H1 (cell line): ENCODE data around the gene HNRNPM. TPM values are rescaled to one million over a fixed set of nuclear protein-coding genes. Genes with fewer than 3 reads are reported as not detected.

Source experiments
- CTCF ChIA-PET: fragments of 300-600 bp; sonication (Branson Sonifier 250); formaldehyde crosslinking; loops from one replicate; lab custom pipeline; 2021; ENCODE audit not compliant: partially characterized antibody; lab: Charles Lee
- POLR2A ChIA-PET: fragments of 300-600 bp; sonication (Branson Sonifier 250); formaldehyde crosslinking; loops from one replicate; lab custom pipeline; 2021; ENCODE audit warnings: inconsistent platforms; ENCODE audit not compliant: partially characterized antibody; lab: Charles Lee
- DNase-seq, 2 experiments: peaks; one replicate each; pipeline versions ENCODE4 v3.0.0 to v3.0.0-alpha.2; 2010 to 2022; ENCODE audit warnings: low spot score in 2 of 2, low read depth in 1 of 2, mixed read lengths in 1 of 2
- FAIRE-seq: peaks from 2 replicates; lab custom pipeline; 2011; peaks lifted over from hg19 to GRCh38; lab: Jason Lieb, UNC
- H2AFZ ChIP-seq: 2 replicates; pipeline ENCODE4 v1.8.1; 2012; ENCODE audit warnings: low read length, inconsistent platforms
- H2AK5ac ChIP-seq: 2 replicates; pipeline ENCODE4 v1.6.1; 2013; ENCODE audit warnings: low read depth, low read length
- H2BK120ac ChIP-seq: replicated peaks from 2 replicates; pipeline ENCODE3; 2013; ENCODE audit warnings: low read depth, low read length, inconsistent platforms
- H2BK12ac ChIP-seq: 2 replicates; pipeline ENCODE4 v1.6.1; 2013; ENCODE audit warnings: low read depth, low read length
- H2BK15ac ChIP-seq: 2 replicates; pipeline ENCODE4 v1.6.1; 2013; ENCODE audit warnings: low read length
- H2BK20ac ChIP-seq: 2 replicates; pipeline ENCODE4 v1.6.1; 2013; ENCODE audit warnings: low read length
- H2BK5ac ChIP-seq: 2 replicates; pipeline ENCODE4 v1.6.1; 2013; ENCODE audit warnings: low read depth, low read length
- H3K14ac ChIP-seq: 2 replicates; pipeline ENCODE4 v1.6.1; 2013; ENCODE audit warnings: inconsistent platforms; ENCODE audit not compliant: insufficient read length
- H3K18ac ChIP-seq: 2 replicates; pipeline ENCODE4 v1.6.1; 2013; ENCODE audit warnings: low read length; ENCODE audit errors: extremely low read depth
- H3K23ac ChIP-seq: 2 replicates; pipeline ENCODE4 v1.6.1; 2013; ENCODE audit warnings: inconsistent platforms; ENCODE audit not compliant: insufficient read length
- H3K23me2 ChIP-seq: 2 replicates; pipeline ENCODE4 v1.6.1; 2013; ENCODE audit warnings: low read depth, low read length
- H3K27ac ChIP-seq: 2 replicates; pipeline ENCODE4 v1.6.1; 2011; ENCODE audit warnings: low read depth, low read length, inconsistent platforms
- H3K27me3 ChIP-seq, 4 experiments: replicated peaks in 1 of 4; 1 replicate in 1 of 4; 2 replicates in 3 of 4; pipeline versions ENCODE4 v1.6.1 to v1.8.1; 2011 to 2013; ENCODE audit warnings: low read length in 3 of 4, mild to moderate bottlenecking in 3 of 4, inconsistent platforms in 2 of 4, mixed read lengths in 2 of 4, moderate library complexity in 1 of 4; ENCODE audit not compliant: control insufficient read depth in 3 of 4, insufficient read depth in 3 of 4; ENCODE audit errors: extremely low read depth in 1 of 4
- H3K36me3 ChIP-seq, 4 experiments: 2 replicates each; pipeline versions ENCODE4 v1.6.1 to v1.8.1; 2011 to 2013; ENCODE audit warnings: mild to moderate bottlenecking in 4 of 4, low read length in 3 of 4, moderate library complexity in 2 of 4, control low read depth in 1 of 4, inconsistent platforms in 1 of 4; ENCODE audit not compliant: insufficient read depth in 4 of 4, control insufficient read depth in 2 of 4
- H3K4ac ChIP-seq: replicated peaks from 2 replicates; pipeline ENCODE3; 2013; ENCODE audit warnings: low read length, low read depth, mixed read lengths, inconsistent platforms; ENCODE audit not compliant: insufficient read length
- H3K4me1 ChIP-seq, 4 experiments: replicated peaks in 1 of 4; 1 replicate in 1 of 4; 2 replicates in 3 of 4; pipeline versions ENCODE4 v1.6.1 to v1.8.1; 2011 to 2013; ENCODE audit warnings: low read length in 3 of 4, inconsistent platforms in 2 of 4, mixed read lengths in 1 of 4; ENCODE audit not compliant: insufficient read depth in 4 of 4, control insufficient read depth in 3 of 4
- H3K4me2 ChIP-seq, 2 experiments: 2 replicates each; pipeline versions ENCODE4 v1.6.1 to v1.8.1; 2011 to 2013; ENCODE audit warnings: low read depth in 2 of 2, low read length in 2 of 2, control low read depth in 1 of 2, inconsistent platforms in 1 of 2, mild to moderate bottlenecking in 1 of 2; ENCODE audit not compliant: insufficient read depth in 1 of 2
- H3K4me3 ChIP-seq, 4 experiments: fragments of 200-600, 300-600 bp in 1 of 4; sonication (generic), shearing (Covaris generic), sonication (Bioruptor Twin) in 1 of 4; 2 replicates each; pipeline versions ENCODE4 v1.5.1 to v1.8.1; 2011 to 2016; ENCODE audit warnings: low read length in 4 of 4, low read depth in 3 of 4, control low read depth in 2 of 4, inconsistent platforms in 2 of 4, mild to moderate bottlenecking in 2 of 4, mixed read lengths in 1 of 4, moderate library complexity in 1 of 4; ENCODE audit not compliant: insufficient read depth in 2 of 4; ENCODE audit errors: extremely low read depth in 1 of 4
- H3K56ac ChIP-seq: replicated peaks from 2 replicates; pipeline ENCODE3; 2013; ENCODE audit warnings: low read depth, mild to moderate bottlenecking, mixed read lengths, low read length, inconsistent platforms; ENCODE audit not compliant: insufficient read length
- H3K79me1 ChIP-seq: 2 replicates; pipeline ENCODE4 v1.6.1; 2013; ENCODE audit warnings: low read depth, low read length, control low read depth
- H3K79me2 ChIP-seq, 2 experiments: 2 replicates each; pipeline versions ENCODE4 v1.6.1 to v1.8.1; 2012 to 2013; ENCODE audit warnings: low read length in 2 of 2, mild to moderate bottlenecking in 2 of 2, inconsistent platforms in 1 of 2; ENCODE audit not compliant: insufficient read depth in 2 of 2, control insufficient read depth in 1 of 2
- H3K9ac ChIP-seq, 4 experiments: replicated peaks in 1 of 4; 1 replicate in 1 of 4; 2 replicates in 3 of 4; pipeline versions ENCODE4 v1.6.1 to v1.8.1; 2011 to 2013; ENCODE audit warnings: low read depth in 3 of 4, low read length in 3 of 4, control low read depth in 2 of 4, mild to moderate bottlenecking in 2 of 4, moderate library complexity in 2 of 4, inconsistent platforms in 1 of 4; ENCODE audit errors: extremely low read depth in 1 of 4
- H3K9me3 ChIP-seq, 2 experiments: 2 replicates each; pipeline versions ENCODE4 v1.6.1 to v1.8.1; 2012 to 2013; ENCODE audit warnings: mild to moderate bottlenecking in 2 of 2, moderate library complexity in 2 of 2, control low read depth in 1 of 2, inconsistent platforms in 1 of 2, low read depth in 1 of 2, low read length in 1 of 2, mixed read lengths in 1 of 2; ENCODE audit not compliant: insufficient read depth in 2 of 2
- H4K20me1 ChIP-seq, 2 experiments: replicated peaks in 1 of 2; 2 replicates each; pipeline versions ENCODE3 to v1.8.1; 2011 to 2013; ENCODE audit warnings: inconsistent platforms in 2 of 2, low read length in 2 of 2, mild to moderate bottlenecking in 1 of 2; ENCODE audit not compliant: insufficient read depth in 2 of 2, control insufficient read depth in 1 of 2
- H4K5ac ChIP-seq: 2 replicates; pipeline ENCODE4 v1.6.1; 2013; ENCODE audit warnings: low read length, low read depth, mixed read lengths, inconsistent platforms; ENCODE audit not compliant: insufficient read length
- H4K8ac ChIP-seq: 2 replicates; pipeline ENCODE4 v1.8.0; 2013; ENCODE audit warnings: mild to moderate bottlenecking, moderate library complexity, low read length, inconsistent platforms; ENCODE audit not compliant: insufficient read depth; ENCODE audit errors: extremely low read depth
- H4K91ac ChIP-seq: replicated peaks from 2 replicates; pipeline ENCODE3; 2013; ENCODE audit warnings: low read length, mixed read lengths, inconsistent platforms; ENCODE audit not compliant: insufficient read length
- EZH2 ChIP-seq: fragments of 200-600 bp; sonication (generic); IDR thresholded peaks from 2 replicates; pipeline ENCODE4 v1.7.1; 2012; ENCODE audit warnings: low read depth, mild to moderate bottlenecking, moderate library complexity, low read length, inconsistent platforms; ENCODE audit not compliant: severe bottlenecking
- SRF ChIP-seq: IDR thresholded peaks from 2 replicates; pipeline ENCODE4 v1.6.1; 2011; ENCODE audit warnings: mild to moderate bottlenecking, low read depth, low read length, moderate library complexity
- WGBS, 2 experiments: shearing (Covaris generic) in 1 of 2; methylation state at CpG; one replicate each; pipeline versions ENCODE4 v1.1.6 to v1.1.7; 2013 to 2015; ENCODE audit warnings: low lambda C conversion rate in 2 of 2, mixed read lengths in 2 of 2, inconsistent platforms in 1 of 2, low coverage in 1 of 2, missing lambda C conversion rate in 1 of 2; ENCODE audit not compliant: insufficient replicate concordance in 2 of 2, insufficient coverage in 1 of 2, insufficient read length in 1 of 2; ENCODE audit errors: extremely low coverage in 1 of 2, missing lambda C conversion rate in 1 of 2; 5-methylcytosine and 5-hydroxymethylcytosine counted together
- polyA plus RNA-seq, 7 experiments: library from polyadenylated mRNA; depleted of rRNA in 3 of 7; stranded (reverse) in 5 of 7; unstranded in 2 of 7; fragments of >200 nt in 5 of 7; fragments of 200-250 nt in 2 of 7; gene quantifications; 1 replicate in 5 of 7; 2 replicates in 1 of 7; 4 replicates in 1 of 7; pipeline versions ENCODE4 v1.2.1 to v1.2.3, GENCODE V29; 2011 to 2013; ENCODE audit warnings: missing spikeins in 2 of 7, mixed read lengths in 2 of 7
- total RNA-seq: library from RNA; stranded (reverse); fragmentation: NEBNext Ultra II Directional; extraction: Animal tissue kit (Norgen Biotek cat#: 25700); gene quantifications from 2 replicates; pipeline ENCODE4 v1.2.1, GENCODE V29; 2021

Gene HNRNPM
- total and polyA plus RNA-seq, 2 of the 8 experiments (the other 6 are each of a cell fraction or from before 2014, with no cell fraction given), result 375 to 474 TPM

- Histone ChIP-seq H4K8ac (no peak overlapping the region), H3K27ac (no peak overlapping the region), H3K4me3 (no peak overlapping the region), H3K4me1 (peaks cover 0 to 2% (median 0%) of the 10 kb centered on the region in 4 experiments; a peak in 1 of 7 replicates), H2BK120ac (no peak overlapping the region), H3K27me3 (no peaks in the 10 kb centered on the region), H3K14ac (no peak overlapping the region), H3K23me2 (no peaks in the 10 kb centered on the region), H2BK20ac (no peak overlapping the region), H3K36me3 (no peaks in the 10 kb centered on the region), H2BK12ac (no peak overlapping the region), H2BK5ac (no peak overlapping the region; the same call in 1 of the 2 replicates), H3K79me2 (no peaks in the 10 kb centered on the region), H3K18ac (no peak overlapping the region), H3K4me2 (no peak overlapping the region), H3K9me3 (no peaks in the 10 kb centered on the region), H2BK15ac (no peak overlapping the region), H3K9ac (no peak overlapping the region), H2AFZ (no peak overlapping the region), H3K79me1 (no peaks in the 10 kb centered on the region), H3K56ac (no peak overlapping the region), H4K91ac (no peak overlapping the region), H2AK5ac (no peak overlapping the region), H4K5ac (no peak overlapping the region), H3K23ac (no peak overlapping the region), H3K4ac (no peak overlapping the region), H4K20me1 (no peaks in the 10 kb centered on the region)
- DNase-seq (no peak), FAIRE-seq (no peak)
- POLR2A ChIA-PET, result interaction anchor here (0.5 kb wide), 1 partner anchor 179 kb away, joined by 3 read pairs; no protein-coding TSS in a partner anchor
- CTCF ChIA-PET, result interaction anchor here (0.6 to 1.8 kb wide), 4 partner anchors 17 to 726 kb away, joined by 3 to 5 read pairs (median 3); no protein-coding TSS in a partner anchor
- WGBS, 2 experiments, result 90% methylated on average over 20 of the region's 20 CpGs; no CpG with 5 or more reads in 1 of the 2 experiments
- TF ChIP-seq SRF (no peak), EZH2 (no peak)
These were observed 14.1 kb upstream of the HNRNPM start for GRCh38 chr19:8430650-8431049.
